Stimulated activated naive CD4-positive, alpha-beta T cell (primary cell): Measurements from ENCODE around the gene SMCO4.
"Not testable (repeated sequence)": the region's sequence is repeated elsewhere in the genome, so short reads cannot be mapped to it uniquely, and the experiment has no call there.

Source experiments
- DNase-seq, 6 experiments: peaks; one replicate each; lab custom pipeline; 2025; lab: John Stamatoyannopoulos, UW

Gene SMCO4

GRCh38 chr11:93476796-93477195 is 66.4 kb downstream of the SMCO4 start:
- no peak for DNase-seq

DNA sequence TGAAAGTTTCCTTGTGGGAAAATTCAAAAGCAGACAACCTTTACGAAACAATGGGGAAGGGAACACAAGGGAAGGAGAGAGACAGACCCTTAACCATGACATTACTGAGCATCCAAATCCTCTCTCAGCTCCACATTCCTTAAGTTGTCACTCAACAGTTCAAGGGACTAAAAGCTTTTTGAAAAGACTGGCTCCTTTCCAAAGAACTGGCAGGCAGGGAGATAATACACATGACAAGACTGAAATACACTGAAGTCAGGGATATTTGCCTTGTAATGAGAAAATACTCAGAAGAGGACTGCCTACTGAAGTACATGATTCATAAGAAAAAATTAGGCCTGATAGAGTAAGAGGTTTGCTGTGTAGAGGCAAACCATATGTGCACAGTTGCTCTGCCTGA is 69.1 kb downstream of the SMCO4 start:
- DNase-seq, result no peak

GRCh38 chr11:93468290-93468689 is 74.9 kb downstream of the SMCO4 start:
- DNase-seq, result no peak

- DNase-seq, result no peak
These were observed 76.1 kb downstream of the SMCO4 start for GRCh38 chr11:93467054-93467453.

GRCh38 chr11:93464927-93465540 is 78.2 kb downstream of the SMCO4 start:
- no peak for DNase-seq

DNA sequence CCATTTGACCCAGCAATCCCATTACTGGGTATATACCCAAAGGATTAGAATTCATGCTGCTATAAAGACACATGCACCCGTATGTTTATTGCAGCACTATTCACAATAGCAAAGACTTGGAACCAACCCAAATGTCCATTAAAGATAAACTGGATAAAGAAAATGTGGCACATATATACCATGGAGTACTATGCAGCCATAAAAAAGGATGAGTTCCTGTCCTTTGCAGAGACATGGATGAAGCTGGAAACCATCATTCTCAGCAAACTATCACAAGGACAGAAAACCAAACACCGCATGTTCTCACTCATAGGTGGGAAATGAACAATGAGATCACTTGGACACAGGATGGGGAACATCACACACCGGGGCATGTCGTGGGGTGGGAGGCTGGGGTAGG is 79.5 kb downstream of the SMCO4 start:
- DNase-seq, result not testable (repeated sequence)

GRCh38 chr11:93458286-93458685 is 84.9 kb downstream of the SMCO4 start:
- DNase-seq, result no peak

DNA sequence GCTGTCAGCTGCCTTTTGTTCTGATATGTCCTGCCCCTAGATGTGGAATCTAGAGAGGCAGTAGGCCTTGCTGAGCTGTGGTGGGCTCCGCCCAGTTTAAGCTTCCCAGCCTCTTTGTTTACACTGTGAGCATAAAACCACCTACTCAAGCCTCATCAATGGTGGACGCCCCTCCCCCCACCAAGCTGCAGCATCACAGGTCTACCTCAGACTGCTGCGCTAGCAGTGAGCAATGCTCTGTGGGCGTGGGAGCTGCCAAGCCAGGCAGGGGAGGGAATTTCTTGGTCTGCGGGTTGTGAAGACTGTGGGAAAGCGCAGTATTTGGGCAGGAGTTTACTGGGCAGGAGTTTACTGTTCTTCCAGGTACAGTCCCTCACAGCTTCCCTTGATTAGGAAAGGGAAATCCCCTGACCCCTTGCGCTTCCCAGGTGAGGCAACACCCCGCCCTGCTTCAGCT is 98.5 kb downstream of the SMCO4 start:
- DNase-seq, result no peak

- DNase-seq, result not testable (repeated sequence)
These were observed 100.0 kb downstream of the SMCO4 start for GRCh38 chr11:93443232-93443631.

GRCh38 chr11:93432247-93432646 is 110.9 kb downstream of the SMCO4 start:
- no peak for DNase-seq
